HG02588 (cell line): ENCODE results near the gene SAMD8.
"Not testable (repeated sequence)": the region's sequence is repeated elsewhere in the genome, so short reads cannot be mapped to it uniquely, and the experiment has no call there.

ENCODE experiments used
- ATAC-seq: cut with Tn5 transposase; IDR thresholded peaks from one replicate; pipeline ENCODE4 v1.9.1; 2021; ENCODE audit warnings: mild to moderate bottlenecking, moderate library complexity; ENCODE audit not compliant: unreplicated experiment

Gene SAMD8

GRCh38 chr10:75189266-75190096 lies 78.0 kb downstream of the SAMD8 start:
- ATAC-seq: no peak

GRCh38 chr10:75191821-75192568 lies 80.5 kb downstream of the SAMD8 start:
- no peak for ATAC-seq

DNA sequence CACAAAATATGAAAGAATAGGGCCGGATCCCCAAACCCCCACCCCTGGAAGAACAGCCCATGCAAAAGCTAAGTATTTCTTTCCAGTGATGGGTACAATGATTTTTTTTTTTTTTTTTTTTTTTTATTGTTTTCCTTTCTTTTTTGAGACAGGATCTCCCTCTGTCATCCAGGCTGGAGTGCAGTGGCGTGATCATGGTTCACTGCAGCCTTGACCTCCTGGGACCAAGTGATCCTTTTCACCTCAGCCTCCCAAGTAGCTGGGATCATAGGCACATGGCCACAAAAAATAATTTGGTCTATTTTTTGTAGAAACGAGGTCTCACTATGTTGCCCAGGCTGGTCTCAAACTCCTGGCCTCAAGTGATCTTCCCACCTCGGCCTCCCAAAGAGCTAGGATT lies 83.2 kb downstream of the SAMD8 start:
- not testable (repeated sequence) for ATAC-seq

DNA sequence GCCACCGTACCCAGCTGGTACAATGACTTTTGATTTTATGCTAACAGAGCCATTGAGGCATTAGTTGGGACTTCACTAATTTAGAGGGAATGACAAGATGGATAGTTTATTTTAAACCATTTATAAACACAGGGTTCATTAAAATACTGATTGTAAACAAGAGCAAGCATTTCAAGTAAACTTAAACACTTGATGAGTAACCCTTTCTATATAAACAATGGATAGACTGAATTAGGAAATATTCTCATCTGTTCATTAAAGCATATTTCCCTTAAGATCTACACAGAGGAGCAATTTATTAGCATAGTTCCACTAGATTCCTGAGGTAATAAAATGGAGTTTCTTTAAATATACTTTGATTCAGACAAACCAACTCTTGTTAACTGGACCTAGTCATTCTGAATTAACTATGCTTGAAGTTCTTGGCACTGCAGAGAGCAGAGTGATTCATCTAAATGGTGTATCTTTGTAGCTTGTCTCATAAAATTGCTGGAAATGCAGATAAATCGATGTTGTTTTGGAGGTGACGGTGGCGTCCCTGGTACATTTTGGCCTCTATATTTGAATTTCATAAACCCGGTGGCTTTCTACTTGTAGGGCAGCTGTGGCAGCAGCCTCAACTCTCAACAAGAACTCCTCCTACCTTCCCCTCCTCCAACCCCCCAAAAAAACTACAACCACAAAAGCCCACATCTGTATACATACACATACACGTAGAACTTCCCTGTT lies 83.7 kb downstream of the SAMD8 start:
- ATAC-seq: no peak

- ATAC-seq: no peak
Observed at GRCh38 chr10:75197066-75197465, 85.6 kb downstream of the SAMD8 start.

- no peak for ATAC-seq
Observed at GRCh38 chr10:75197906-75198305, 86.5 kb downstream of the SAMD8 start.

DNA sequence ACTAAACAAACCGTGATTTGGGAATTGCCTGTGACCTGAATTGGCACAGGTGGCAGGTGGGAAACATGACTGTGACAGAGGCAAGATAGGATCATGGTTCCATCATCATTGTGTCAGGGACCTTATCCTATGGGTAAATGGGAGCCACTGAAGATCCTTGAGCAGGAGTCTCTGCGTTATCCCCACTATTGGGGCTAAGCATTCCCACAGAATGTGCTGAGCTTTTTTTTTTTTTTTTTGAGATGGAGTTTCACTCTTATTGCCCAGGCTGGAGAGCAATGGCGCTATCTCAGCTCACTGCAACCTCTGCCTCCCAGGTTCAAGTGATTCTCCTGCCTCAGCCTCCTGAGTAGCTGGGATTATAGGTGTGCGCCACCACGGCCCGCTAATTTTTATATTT lies 88.5 kb downstream of the SAMD8 start:
- ATAC-seq: not testable (repeated sequence)

DNA sequence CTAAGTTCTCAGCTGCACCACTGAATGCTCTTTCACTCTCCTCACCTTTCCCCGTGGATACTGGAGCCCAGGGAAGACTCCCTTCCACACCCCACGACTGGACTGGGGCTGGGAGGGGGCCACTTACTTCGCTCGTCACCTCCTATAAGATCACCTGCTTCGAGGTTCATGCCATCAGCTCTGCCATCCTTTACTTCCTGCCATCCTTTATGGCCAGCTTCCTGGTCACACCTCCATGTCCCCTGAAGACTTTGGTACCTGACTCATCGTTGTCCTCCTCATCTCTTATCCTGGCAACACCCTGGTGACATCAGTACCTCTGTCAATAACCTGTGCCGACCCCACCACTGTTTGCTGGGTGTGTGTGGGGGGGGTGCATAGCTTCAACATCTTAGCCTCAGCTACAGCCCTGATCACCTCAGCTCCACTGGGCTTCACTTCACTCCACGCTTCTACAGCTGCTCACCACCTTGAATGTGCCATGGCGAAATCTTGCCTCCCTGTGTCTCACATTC lies 90.4 kb downstream of the SAMD8 start:
- ATAC-seq: no peak

GRCh38 chr10:75202321-75203045 lies 91.0 kb downstream of the SAMD8 start:
- ATAC-seq: no peak

- ATAC-seq: not testable (repeated sequence)
Observed at GRCh38 chr10:75203046-75203620, 91.7 kb downstream of the SAMD8 start.

GRCh38 chr10:75203724-75204123 lies 92.3 kb downstream of the SAMD8 start:
- ATAC-seq: no peak

DNA sequence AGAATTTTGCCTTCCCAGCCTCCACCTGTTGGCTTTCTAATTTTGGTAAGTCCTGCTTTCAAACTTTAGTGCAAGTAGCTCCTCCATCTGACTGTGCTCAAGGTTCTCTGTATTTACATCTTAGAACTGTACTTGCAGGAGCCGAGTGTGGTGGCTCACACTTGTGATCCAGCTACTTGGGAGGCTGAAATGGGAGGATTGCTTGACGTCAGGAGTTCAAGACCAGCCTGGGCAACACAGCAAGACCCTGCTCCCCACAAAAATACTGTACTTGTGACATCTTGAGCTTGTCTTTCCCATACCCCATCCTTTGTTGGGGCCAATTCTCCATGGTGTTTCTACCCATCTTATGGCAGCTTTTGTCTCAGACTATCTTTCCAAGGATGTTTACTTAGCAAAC lies 94.5 kb downstream of the SAMD8 start:
- ATAC-seq: no peak

GRCh38 chr10:75206638-75207037 lies 95.2 kb downstream of the SAMD8 start:
- ATAC-seq: not testable (repeated sequence)

- ATAC-seq: no peak
Observed at GRCh38 chr10:75207079-75207856, 95.8 kb downstream of the SAMD8 start.

DNA sequence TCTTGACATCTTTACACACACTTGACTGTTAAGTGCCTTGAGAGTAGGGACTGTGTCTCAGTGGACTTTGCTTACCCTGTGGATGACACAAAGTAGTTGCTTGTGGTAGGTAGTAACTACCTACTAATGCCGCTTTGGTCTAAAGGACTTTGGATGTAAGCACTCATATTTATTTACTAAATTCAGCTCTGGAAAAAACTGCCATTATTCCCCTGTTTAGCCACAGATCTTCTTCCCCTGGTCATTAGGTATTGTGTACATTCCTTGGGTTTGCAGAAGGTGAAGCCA lies 96.3 kb downstream of the SAMD8 start:
- no peak for ATAC-seq

DNA sequence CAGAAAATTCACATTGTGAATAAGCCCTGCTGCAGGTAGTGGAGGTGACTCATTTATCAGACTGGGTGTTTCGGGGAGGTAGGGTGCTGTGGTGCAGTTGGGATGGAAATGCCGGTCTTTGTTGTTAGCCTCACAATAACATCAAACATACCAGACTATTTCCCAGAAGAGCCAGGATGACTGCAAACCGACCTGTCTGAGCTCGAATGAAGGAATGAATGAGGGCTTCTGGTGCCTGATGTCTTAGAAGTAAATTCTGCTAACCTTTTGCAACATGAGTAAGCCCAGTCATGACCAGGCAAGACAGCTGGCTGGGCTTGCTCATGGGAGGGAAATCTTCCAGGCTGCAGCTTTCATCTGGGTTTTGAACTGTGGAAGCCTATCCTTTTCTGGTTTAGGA lies 96.7 kb downstream of the SAMD8 start:
- no peak for ATAC-seq

GRCh38 chr10:75209086-75209920 lies 97.8 kb downstream of the SAMD8 start:
- no peak for ATAC-seq

DNA sequence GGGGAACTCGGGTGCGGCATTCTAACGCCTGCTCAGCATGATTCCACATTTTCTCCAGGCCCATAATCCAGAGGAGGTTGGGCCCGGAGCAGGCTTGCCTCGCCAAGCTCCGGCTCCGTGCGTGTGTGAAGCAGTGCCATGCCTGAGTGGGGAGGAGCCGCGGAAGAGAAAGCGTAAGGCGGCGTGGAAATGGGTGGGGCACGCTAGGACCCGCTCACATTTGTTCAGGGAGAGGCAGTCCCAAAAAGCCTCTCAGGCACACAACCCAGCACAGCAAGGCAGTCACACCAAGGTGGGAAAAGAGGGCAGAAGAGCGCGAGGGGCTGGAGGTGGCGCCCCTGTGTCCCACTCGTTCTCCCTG lies 98.4 kb downstream of the SAMD8 start:
- ATAC-seq: peak; percentile 53
